ENCODE data around the gene SVOP.

The SVOP gene

GRCh38 chr12:109065154-109065852, 44.4 kb upstream of the SVOP start:
- no peak for TF ChIP-seq CTCF (IDR thresholded peaks at IDR 0.05; ENCODE audit: low read depth, low read length)
- no peak for TF ChIP-seq EZH2phosphoT487 (IDR thresholded peaks at IDR 0.05; ENCODE audit: low read depth)
- H4K20me1 ChIP-seq (ENCODE audit: insufficient read depth, low read length): no peaks in the 10 kb centered on the region
- no peak overlapping the region for H3K9ac ChIP-seq (ENCODE audit: low read length)
- no peaks in the 10 kb centered on the region for H3K79me2 ChIP-seq (ENCODE audit: low read length)
- no peaks in the 10 kb centered on the region for H3K4me1 ChIP-seq (ENCODE audit: low read length)
- H3K4me2 ChIP-seq (ENCODE audit: low read length): no peak overlapping the region
- H3K4me3 ChIP-seq (ENCODE audit: low read length): no peak overlapping the region
- no peak overlapping the region for H3K27ac ChIP-seq (ENCODE audit: low read length)
- no peaks in the 10 kb centered on the region for H3K9me3 ChIP-seq (ENCODE audit: insufficient read depth, low read length)
- H3K36me3 ChIP-seq (replicated peaks; ENCODE audit: low read depth, low read length): peaks cover 4% of the 10 kb centered on the region
- H3K27me3 ChIP-seq (ENCODE audit: low read depth, low read length): no peaks in the 10 kb centered on the region
- no peak overlapping the region for H2AFZ ChIP-seq (ENCODE audit: low read depth, low read length)

- Histone ChIP-seq H3K79me2 (ENCODE audit: low read length) (no peaks in the 10 kb centered on the region), H4K20me1 (ENCODE audit: insufficient read depth, low read length) (no peaks in the 10 kb centered on the region), H3K9ac (ENCODE audit: low read length) (no peak overlapping the region), H3K4me1 (ENCODE audit: low read length) (no peaks in the 10 kb centered on the region), H3K27ac (ENCODE audit: low read length) (no peak overlapping the region), H3K4me3 (ENCODE audit: low read length) (no peak overlapping the region), H3K4me2 (ENCODE audit: low read length) (no peak overlapping the region), H3K36me3 (replicated peaks; ENCODE audit: low read depth, low read length) (peaks cover 4% of the 10 kb centered on the region), H3K27me3 (ENCODE audit: low read depth, low read length) (no peaks in the 10 kb centered on the region), H2AFZ (ENCODE audit: low read depth, low read length) (no peak overlapping the region), H3K9me3 (ENCODE audit: insufficient read depth, low read length) (no peaks in the 10 kb centered on the region)
- TF ChIP-seq EZH2phosphoT487 (IDR thresholded peaks at IDR 0.05; ENCODE audit: low read depth): no peak
- no peak for TF ChIP-seq CTCF (IDR thresholded peaks at IDR 0.05; ENCODE audit: low read depth, low read length)
Measured at GRCh38 chr12:109064143-109064542, 43.3 kb upstream of the SVOP start.

GRCh38 chr12:109058773-109059172, 37.9 kb upstream of the SVOP start:
- Histone ChIP-seq H3K9me3 (ENCODE audit: insufficient read depth, low read length) (no peaks in the 10 kb centered on the region), H2AFZ (ENCODE audit: low read depth, low read length) (no peak overlapping the region), H3K4me2 (ENCODE audit: low read length) (no peak overlapping the region), H3K79me2 (ENCODE audit: low read length) (0 out of 2 replicates have a peak, but pooled peaks cover 2% of the 10 kb centered on the region), H3K9ac (ENCODE audit: low read length) (no peak overlapping the region), H3K4me3 (ENCODE audit: low read length) (no peak overlapping the region), H3K4me1 (ENCODE audit: low read length) (no peaks in the 10 kb centered on the region), H3K36me3 (replicated peaks; ENCODE audit: low read depth, low read length) (peaks cover 4% of the 10 kb centered on the region), H4K20me1 (ENCODE audit: insufficient read depth, low read length) (no peaks in the 10 kb centered on the region), H3K27ac (ENCODE audit: low read length) (no peak overlapping the region), H3K27me3 (ENCODE audit: low read depth, low read length) (no peaks in the 10 kb centered on the region)
- TF ChIP-seq CTCF (IDR thresholded peaks at IDR 0.05; ENCODE audit: low read depth, low read length) (no peak), EZH2phosphoT487 (IDR thresholded peaks at IDR 0.05; ENCODE audit: low read depth) (no peak)

- Histone ChIP-seq H3K9ac (ENCODE audit: low read length) (no peak overlapping the region), H3K27ac (ENCODE audit: low read length) (no peak overlapping the region), H3K4me2 (ENCODE audit: low read length) (no peak overlapping the region)
Measured at GRCh38 chr12:109057376-109057775, 36.5 kb upstream of the SVOP start.

More at GRCh38 chr12:109057376-109057775, 36.5 kb upstream of the SVOP start:
- no peak overlapping the region for H3K4me3 ChIP-seq (ENCODE audit: low read length)
- no peaks in the 10 kb centered on the region for H3K4me1 ChIP-seq (ENCODE audit: low read length)
- no peak overlapping the region for H2AFZ ChIP-seq (ENCODE audit: low read depth, low read length)
- H3K79me2 ChIP-seq (ENCODE audit: low read length): peaks cover 12% of the 10 kb centered on the region; the same call in 1 of the 2 replicates
- TF ChIP-seq CTCF (IDR thresholded peaks at IDR 0.05; ENCODE audit: low read depth, low read length) (no peak), EZH2phosphoT487 (IDR thresholded peaks at IDR 0.05; ENCODE audit: low read depth) (no peak)
- no peaks in the 10 kb centered on the region for H3K9me3 ChIP-seq (ENCODE audit: insufficient read depth, low read length)
- no peaks in the 10 kb centered on the region for H3K27me3 ChIP-seq (ENCODE audit: low read depth, low read length)
- no peaks in the 10 kb centered on the region for H4K20me1 ChIP-seq (ENCODE audit: insufficient read depth, low read length)
- no peaks in the 10 kb centered on the region for H3K36me3 ChIP-seq (replicated peaks; ENCODE audit: low read depth, low read length)
